ENCODE results near the gene GEMIN5.
"Not testable (repeated sequence)": the region's sequence is repeated elsewhere in the genome, so short reads cannot be mapped to it uniquely, and the experiment has no call there.

DNA sequence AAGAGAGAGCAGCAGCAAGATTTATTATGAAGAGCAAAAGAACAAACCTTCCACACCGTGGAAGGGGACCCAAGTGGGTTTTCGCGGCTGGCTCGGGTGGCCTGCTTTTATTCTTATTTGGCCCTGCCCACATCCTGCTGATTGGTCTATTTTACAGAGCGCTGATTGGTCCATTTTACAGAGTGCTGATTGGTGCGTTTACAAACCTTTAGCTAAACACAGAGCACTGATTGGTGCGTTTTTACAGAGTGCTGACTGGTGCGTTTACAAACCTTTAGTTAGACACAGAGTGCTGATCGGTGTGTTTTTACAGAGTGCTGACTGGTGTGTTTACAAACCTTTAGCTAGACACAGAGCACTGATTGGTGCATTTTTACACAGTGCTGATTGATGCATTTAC lies 38.1 kb upstream of the GEMIN5 start:
- TF ChIP-seq, protein P1, sequence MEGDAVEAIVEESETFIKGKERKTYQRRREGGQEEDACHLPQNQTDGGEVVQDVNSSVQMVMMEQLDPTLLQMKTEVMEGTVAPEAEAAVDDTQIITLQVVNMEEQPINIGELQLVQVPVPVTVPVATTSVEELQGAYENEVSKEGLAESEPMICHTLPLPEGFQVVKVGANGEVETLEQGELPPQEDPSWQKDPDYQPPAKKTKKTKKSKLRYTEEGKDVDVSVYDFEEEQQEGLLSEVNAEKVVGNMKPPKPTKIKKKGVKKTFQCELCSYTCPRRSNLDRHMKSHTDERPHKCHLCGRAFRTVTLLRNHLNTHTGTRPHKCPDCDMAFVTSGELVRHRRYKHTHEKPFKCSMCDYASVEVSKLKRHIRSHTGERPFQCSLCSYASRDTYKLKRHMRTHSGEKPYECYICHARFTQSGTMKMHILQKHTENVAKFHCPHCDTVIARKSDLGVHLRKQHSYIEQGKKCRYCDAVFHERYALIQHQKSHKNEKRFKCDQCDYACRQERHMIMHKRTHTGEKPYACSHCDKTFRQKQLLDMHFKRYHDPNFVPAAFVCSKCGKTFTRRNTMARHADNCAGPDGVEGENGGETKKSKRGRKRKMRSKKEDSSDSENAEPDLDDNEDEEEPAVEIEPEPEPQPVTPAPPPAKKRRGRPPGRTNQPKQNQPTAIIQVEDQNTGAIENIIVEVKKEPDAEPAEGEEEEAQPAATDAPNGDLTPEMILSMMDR (conservative IDR thresholded peaks at IDR 0.05 in 1 of 2, IDR thresholded peaks at IDR 0.05 in 1 of 2; ENCODE audit: extremely low read depth in 1 of 2, insufficient read depth in 1 of 2, low read depth in 1 of 2, low read length in 2 of 2): not testable (repeated sequence)
- TF ChIP-seq EZH2 (IDR thresholded peaks at IDR 0.05; ENCODE audit: borderline replicate concordance, low read length): not testable (repeated sequence)
